Ishikawa (cell line): ENCODE measurements around the gene MRPL17.
A peak's percentile ranks its signal among the peaks of the same experiment; 100 is the strongest.

ENCODE experiments used
- CEBPB ChIP-seq: IDR thresholded peaks from 2 replicates; pipeline ENCODE4 v1.6.1; 2012
- CREB1 ChIP-seq: IDR thresholded peaks from 2 replicates; pipeline ENCODE4 v1.6.1; 2012; ENCODE audit warnings: low read depth
- EGR1 ChIP-seq: IDR thresholded peaks from 2 replicates; pipeline ENCODE4 v1.6.1; 2012
- EP300 ChIP-seq: IDR thresholded peaks from 2 replicates; pipeline ENCODE4 v1.6.1; 2012; ENCODE audit warnings: borderline replicate concordance
- FOXM1 ChIP-seq: IDR thresholded peaks from 2 replicates; pipeline ENCODE4 v1.6.1; 2012; ENCODE audit warnings: low read depth, borderline replicate concordance
- NFIC ChIP-seq: IDR thresholded peaks from 2 replicates; pipeline ENCODE4 v1.6.1; 2012
- RAD21 ChIP-seq: IDR thresholded peaks from 2 replicates; pipeline ENCODE4 v1.6.1; 2012; ENCODE audit warnings: low read depth
- TAF1 ChIP-seq: IDR thresholded peaks from 2 replicates; pipeline ENCODE4 v1.6.1; 2012; ENCODE audit warnings: low read depth, mild to moderate bottlenecking
- TCF12 ChIP-seq: IDR thresholded peaks from 2 replicates; pipeline ENCODE4 v1.6.1; 2012; ENCODE audit warnings: low read depth
- TEAD4 ChIP-seq: IDR thresholded peaks from 2 replicates; pipeline ENCODE4 v1.6.1; 2012
- YY1 ChIP-seq: IDR thresholded peaks from 2 replicates; pipeline ENCODE4 v1.6.1; 2012; ENCODE audit warnings: low read depth
- ZBTB7A ChIP-seq: IDR thresholded peaks from 2 replicates; pipeline ENCODE4 v1.6.1; 2012; ENCODE audit warnings: low read depth
- TF ChIP-seq, protein P1 (sequence below): IDR thresholded peaks from 2 replicates; pipeline ENCODE4 v1.6.1; 2012
- TF ChIP-seq, protein P2 (sequence below): IDR thresholded peaks from 2 replicates; pipeline ENCODE4 v1.6.1; 2012
- TF ChIP-seq, protein P3 (sequence below): IDR thresholded peaks from 2 replicates; pipeline ENCODE4 v1.6.1; 2012; ENCODE audit warnings: low read depth, mild to moderate bottlenecking

Gene MRPL17

GRCh38 chr11:6670202-6670830 lies 12.8 kb downstream of the MRPL17 start:
- TF ChIP-seq YY1 (no peak), CREB1 (no peak), TAF1 (no peak), ZBTB7A (no peak), FOXM1 (no peak), NFIC (no peak), EP300 (no peak), TEAD4 (no peak), RAD21 (no peak), TCF12 (no peak), EGR1 (no peak), CEBPB (no peak)
- TF ChIP-seq, protein P1, sequence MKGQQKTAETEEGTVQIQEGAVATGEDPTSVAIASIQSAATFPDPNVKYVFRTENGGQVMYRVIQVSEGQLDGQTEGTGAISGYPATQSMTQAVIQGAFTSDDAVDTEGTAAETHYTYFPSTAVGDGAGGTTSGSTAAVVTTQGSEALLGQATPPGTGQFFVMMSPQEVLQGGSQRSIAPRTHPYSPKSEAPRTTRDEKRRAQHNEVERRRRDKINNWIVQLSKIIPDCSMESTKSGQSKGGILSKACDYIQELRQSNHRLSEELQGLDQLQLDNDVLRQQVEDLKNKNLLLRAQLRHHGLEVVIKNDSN: no peak
- TF ChIP-seq, protein P2, sequence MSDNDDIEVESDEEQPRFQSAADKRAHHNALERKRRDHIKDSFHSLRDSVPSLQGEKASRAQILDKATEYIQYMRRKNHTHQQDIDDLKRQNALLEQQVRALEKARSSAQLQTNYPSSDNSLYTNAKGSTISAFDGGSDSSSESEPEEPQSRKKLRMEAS: no peak
- TF ChIP-seq, protein P3, sequence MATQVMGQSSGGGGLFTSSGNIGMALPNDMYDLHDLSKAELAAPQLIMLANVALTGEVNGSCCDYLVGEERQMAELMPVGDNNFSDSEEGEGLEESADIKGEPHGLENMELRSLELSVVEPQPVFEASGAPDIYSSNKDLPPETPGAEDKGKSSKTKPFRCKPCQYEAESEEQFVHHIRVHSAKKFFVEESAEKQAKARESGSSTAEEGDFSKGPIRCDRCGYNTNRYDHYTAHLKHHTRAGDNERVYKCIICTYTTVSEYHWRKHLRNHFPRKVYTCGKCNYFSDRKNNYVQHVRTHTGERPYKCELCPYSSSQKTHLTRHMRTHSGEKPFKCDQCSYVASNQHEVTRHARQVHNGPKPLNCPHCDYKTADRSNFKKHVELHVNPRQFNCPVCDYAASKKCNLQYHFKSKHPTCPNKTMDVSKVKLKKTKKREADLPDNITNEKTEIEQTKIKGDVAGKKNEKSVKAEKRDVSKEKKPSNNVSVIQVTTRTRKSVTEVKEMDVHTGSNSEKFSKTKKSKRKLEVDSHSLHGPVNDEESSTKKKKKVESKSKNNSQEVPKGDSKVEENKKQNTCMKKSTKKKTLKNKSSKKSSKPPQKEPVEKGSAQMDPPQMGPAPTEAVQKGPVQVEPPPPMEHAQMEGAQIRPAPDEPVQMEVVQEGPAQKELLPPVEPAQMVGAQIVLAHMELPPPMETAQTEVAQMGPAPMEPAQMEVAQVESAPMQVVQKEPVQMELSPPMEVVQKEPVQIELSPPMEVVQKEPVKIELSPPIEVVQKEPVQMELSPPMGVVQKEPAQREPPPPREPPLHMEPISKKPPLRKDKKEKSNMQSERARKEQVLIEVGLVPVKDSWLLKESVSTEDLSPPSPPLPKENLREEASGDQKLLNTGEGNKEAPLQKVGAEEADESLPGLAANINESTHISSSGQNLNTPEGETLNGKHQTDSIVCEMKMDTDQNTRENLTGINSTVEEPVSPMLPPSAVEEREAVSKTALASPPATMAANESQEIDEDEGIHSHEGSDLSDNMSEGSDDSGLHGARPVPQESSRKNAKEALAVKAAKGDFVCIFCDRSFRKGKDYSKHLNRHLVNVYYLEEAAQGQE: no peak

- TF ChIP-seq TEAD4: no peak
- peak; percentile 29; the same call in 1 of the 2 replicates for TF ChIP-seq RAD21
These were observed 15.3 kb downstream of the MRPL17 start for GRCh38 chr11:6667733-6668374.

- TF ChIP-seq EGR1 (no peak), TCF12 (no peak), CEBPB (no peak), CREB1 (no peak)
- TF ChIP-seq, protein P3: no peak
- TF ChIP-seq, protein P2: no peak
These were observed 16.6 kb downstream of the MRPL17 start for GRCh38 chr11:6666302-6667183.

- TF ChIP-seq ZBTB7A: no peak
- no peak for TF ChIP-seq TEAD4
- no peak for TF ChIP-seq FOXM1
- TF ChIP-seq EP300: no peak
- no peak for TF ChIP-seq RAD21
- no peak for TF ChIP-seq TAF1
- TF ChIP-seq EGR1: no peak
- no peak for TF ChIP-seq YY1
- TF ChIP-seq, protein P1: no peak
- TF ChIP-seq CEBPB: no peak
- TF ChIP-seq, protein P3: no peak
- no peak for TF ChIP-seq NFIC
- no peak for TF ChIP-seq TCF12
- TF ChIP-seq CREB1: no peak
- TF ChIP-seq, protein P2: no peak
These were observed 18.6 kb downstream of the MRPL17 start for GRCh38 chr11:6664551-6664950.
